Heart right ventricle (tissue), 16 donors: ENCODE results near the gene CTDSP1. TPM values are rescaled to one million over a fixed set of nuclear protein-coding genes. Genes with fewer than 3 reads are reported as not detected.

Experiments
- ATAC-seq, 8 donors: fragments of 200-7000 bp; cut with Tn5 transposase; one replicate each; pipeline ENCODE4 v1.9.1; 2020; ENCODE audit warnings: mild to moderate bottlenecking in 8 of 8, moderate library complexity in 8 of 8, moderate number of reproducible peaks in 1 of 8
- DNase-seq, 2 donors: peaks; one replicate each; pipeline ENCODE4 v3.0.0-alpha.2; 2020
- H3K27ac ChIP-seq, 10 donors: fragments of 200-600 bp; sonication (generic) in 2 of 10; one replicate each; pipeline versions ENCODE4 v1.5.0 to v1.8.0; 2020 to 2022; ENCODE audit warnings: mild to moderate bottlenecking in 3 of 10
- H3K27me3 ChIP-seq, 7 donors: fragments of 200-600 bp; one replicate each; pipeline ENCODE4 v1.8.0; 2021 to 2022; ENCODE audit warnings: mild to moderate bottlenecking in 2 of 7
- H3K36me3 ChIP-seq, 9 donors: fragments of 200-600 bp; sonication (generic) in 1 of 9; one replicate each; pipeline versions ENCODE4 v1.5.0 to v1.8.0; 2020 to 2022; ENCODE audit warnings: mild to moderate bottlenecking in 2 of 9
- H3K4me1 ChIP-seq, 9 donors: fragments of 200-600 bp; sonication (generic) in 1 of 9; one replicate each; pipeline versions ENCODE4 v1.5.0 to v1.8.0; 2020 to 2022; ENCODE audit warnings: mild to moderate bottlenecking in 4 of 9
- H3K4me3 ChIP-seq, 10 donors: fragments of 200-600 bp; sonication (generic) in 2 of 10; one replicate each; pipeline versions ENCODE4 v1.5.0 to v1.8.0; 2020 to 2022; ENCODE audit warnings: mild to moderate bottlenecking in 7 of 10, moderate library complexity in 2 of 10
- H3K9me3 ChIP-seq, 11 donors: fragments of 200-600 bp in 10 of 11; sonication (generic) in 2 of 11; one replicate each; pipeline versions ENCODE4 v1.5.0 to v1.8.0; 2013 to 2022; ENCODE audit warnings: mild to moderate bottlenecking in 2 of 11, control low read depth in 1 of 11, moderate library complexity in 1 of 11
- CTCF ChIP-seq, 9 donors: fragments of 200-600 bp; sonication (generic) in 2 of 9; IDR thresholded peaks; one replicate each; pipeline versions ENCODE4 v1.5.0 to v1.8.0; 2021 to 2022; ENCODE audit warnings: antibody characterized with exemption in 9 of 9, mild to moderate bottlenecking in 5 of 9, moderate library complexity in 1 of 9
- WGBS, 2 donors: extraction: QIAGEN DNeasy Blood & Tissue Kit; methylation state at CpG; one replicate each; pipeline ENCODE4 v1.1.7; 2013; ENCODE audit warnings: inconsistent platforms in 1 of 2; 5-methylcytosine and 5-hydroxymethylcytosine counted together
- intact Hi-C, 10 donors: fragments of 100-400 bp; cut with DNase I; formaldehyde crosslinking; loops; one replicate each; pipeline versions ENCODE4 v1.11.1 to v1.14.2; 2022
- polyA plus RNA-seq, 2 donors: library from polyadenylated mRNA; stranded (reverse); fragments of 200-250 nt; gene quantifications; one replicate each; pipeline ENCODE4 v1.2.3, GENCODE V29; 2013
- total RNA-seq, 10 donors: library from RNA; stranded (reverse); fragmentation: NEBNext Ultra II Directional in 3 of 10; extraction: Animal tissue kit (Norgen Biotek cat#: 25700) in 3 of 10; gene quantifications; one replicate each; pipeline versions ENCODE4 v1.2.1 to v1.2.4, GENCODE V29; 2021 to 2023
- donor health status: Arrhythmogenic right ventricular cardiomyopathy.
- donor health status: ischemic (EF 13 %, LVEDD 7.1; RV severe dilation, severe dysfunction).
- donor health status: healthy with polysubstance abuse.
- donor health status: DM: no; HTN: yes; CAD: no.
- donor health status: DM: no; HTN: no; CAD: no.
- donor health status: ischemic (EF 25% LVEDD 6.9; RV normal size, moderate dysfunction).
- donor health status: ischemic (EF 25% LVEDD 5.7; RV mildly dilated, moderate dysfunction).
- donor health status: healthy.
- donor health status: DM: yes; HTN: yes; CAD: no.
- donor health status: Ischemic cardiomyopathy.
- donor health status: ischemic (EF 35%, LVEDD 5.7; RV mildly dilated, moderate dysfunction).
- donor health status: nonischemic (EF 11% LVEDD 7.7; RV severe dilation, severe dysfunction).
- donor health status: DM: yes; HTN: yes; CAD: no.
- donor health status: PGD.
- donor health status: ischemic (EF 29% LVEDD 5.4; RV normal size, mild dysfunction).
- donor health status: nonischemic (EF 23%, LVEDD 6.1; RV moderate dilation, normal function).

CTDSP1 gene
- total and polyA plus RNA-seq, 12 donors, result 77.9 to 118 (median 89.5) TPM

GRCh38 chr2:218387369-218388194, 12.1 kb upstream of the CTDSP1 start:
- H3K27me3 ChIP-seq, result no peaks in the 10 kb centered on the region
- peak overlapping the region in 8 of 10 donors; percentile 19 to 76 (median 39) for H3K27ac ChIP-seq
- peaks cover 0 to 51% (median 7%) of the 10 kb centered on the region in 9 donors for H3K4me1 ChIP-seq
- DNase-seq (peak; percentile 49 to 68), ATAC-seq (peak; percentile 70 to 90 (median 86))
- no peaks in the 10 kb centered on the region for H3K9me3 ChIP-seq
- 11% methylated on average over 37 to 38 of the region's 38 CpGs for WGBS, 2 donors
- intact Hi-C loops, result no loop called here
- TF ChIP-seq CTCF (IDR thresholded peaks at IDR 0.05), result no peak
- peaks cover 0 to 54% (median 0%) of the 10 kb centered on the region in 9 donors for H3K36me3 ChIP-seq
- H3K4me3 ChIP-seq, result peak overlapping the region; percentile 8 to 55 (median 46)

- WGBS, 2 donors, result 93 to 94% methylated on average over 17 of the region's 17 CpGs
- DNase-seq (no peak), ATAC-seq (no peak)
- Histone ChIP-seq H3K27me3 (no peaks in the 10 kb centered on the region), H3K36me3 (peaks cover 0 to 69% (median 0%) of the 10 kb centered on the region in 9 donors), H3K4me3 (no peak overlapping the region), H3K4me1 (peaks cover 0 to 60% (median 7%) of the 10 kb centered on the region in 9 donors), H3K27ac (peak overlapping the region in 1 of 10 donors; percentile 53), H3K9me3 (no peaks in the 10 kb centered on the region)
- no peak for TF ChIP-seq CTCF (IDR thresholded peaks at IDR 0.05)
- intact Hi-C loops, result loop anchor here in 2 of 10 donors (10.0 kb wide), 2 partner anchors 85 to 95 kb away; partner anchors contain the start of gene TMBIM1 (in 1 of the 2)
Measured at GRCh38 chr2:218389333-218390150, 10.1 kb upstream of the CTDSP1 start.

- DNase-seq, result no peak
- Histone ChIP-seq H3K9me3 (no peaks in the 10 kb centered on the region), H3K4me1 (peaks cover 0 to 62% (median 13%) of the 10 kb centered on the region in 9 donors), H3K4me3 (no peak overlapping the region), H3K27ac (no peak overlapping the region), H3K36me3 (peaks cover 0 to 61% (median 0%) of the 10 kb centered on the region in 9 donors), H3K27me3 (no peaks in the 10 kb centered on the region)
- ATAC-seq, result no peak
- intact Hi-C loops, result loop anchor here in 2 of 10 donors (10.0 kb wide), 2 partner anchors 86 to 96 kb away; partner anchors contain the start of gene TMBIM1 (in 1 of the 2)
- 95 to 97% methylated on average over 23 of the region's 23 CpGs for WGBS, 2 donors
- no peak for TF ChIP-seq CTCF (IDR thresholded peaks at IDR 0.05)
Measured at GRCh38 chr2:218391202-218391601, 8.5 kb upstream of the CTDSP1 start.

GRCh38 chr2:218392459-218392858, 7.2 kb upstream of the CTDSP1 start:
- intact Hi-C loops, result loop anchor here in 2 of 10 donors (10.0 kb wide), 2 partner anchors 88 to 98 kb away; partner anchors contain the start of gene TMBIM1 (in 1 of the 2)
- H3K36me3 ChIP-seq, result peaks cover 0 to 55% (median 0%) of the 10 kb centered on the region in 9 donors
- no peaks in the 10 kb centered on the region for H3K9me3 ChIP-seq
- TF ChIP-seq CTCF (IDR thresholded peaks at IDR 0.05), result no peak
- no peaks in the 10 kb centered on the region for H3K27me3 ChIP-seq
- H3K4me3 ChIP-seq, result no peak overlapping the region
- no peak for DNase-seq
- 91 to 93% methylated on average over 5 of the region's 5 CpGs for WGBS, 2 donors
- no peak for ATAC-seq
- H3K27ac ChIP-seq, result no peak overlapping the region
- peaks cover 0 to 55% (median 18%) of the 10 kb centered on the region in 9 donors for H3K4me1 ChIP-seq
